ENCODE results near the gene CCR6.

GRCh38 chr6:167109651-167110050, 13.2 kb upstream of the CCR6 start:
- TF ChIP-seq ZNF18 (CRISPR knock-in tag; IDR thresholded peaks at IDR 0.05; ENCODE audit: insufficient replicate concordance) (no peak), CTCF (CRISPR knock-in tag; IDR thresholded peaks at IDR 0.05) (no peak), HDAC6 (IDR thresholded peaks at IDR 0.05; ENCODE audit: low read depth, low read length) (no peak), EZH2 (conservative IDR thresholded peaks at IDR 0.05; ENCODE audit: low read depth, low read length) (no peak), TCF7L2 (IDR thresholded peaks at IDR 0.05; ENCODE audit: low read depth, low read length) (no peak), NR2C2 (CRISPR knock-in tag; IDR thresholded peaks at IDR 0.05; ENCODE audit: borderline replicate concordance) (no peak), PBX3 (CRISPR knock-in tag; IDR thresholded peaks at IDR 0.05; ENCODE audit: borderline replicate concordance) (no peak), ZNF609 (CRISPR knock-in tag; IDR thresholded peaks at IDR 0.05; ENCODE audit: borderline replicate concordance) (no peak), HDAC2 (CRISPR knock-in tag; IDR thresholded peaks at IDR 0.05) (no peak)

Measured in HepG2 (cell line).